ENCODE measurements around the gene CIART.

- TF ChIP-seq USF1 (IDR thresholded peaks at IDR 0.05; ENCODE audit: borderline replicate concordance, low read depth) (no peak), RCOR1 (IDR thresholded peaks at IDR 0.05; ENCODE audit: low read length) (no peak)
- TF ChIP-seq, protein P1, sequence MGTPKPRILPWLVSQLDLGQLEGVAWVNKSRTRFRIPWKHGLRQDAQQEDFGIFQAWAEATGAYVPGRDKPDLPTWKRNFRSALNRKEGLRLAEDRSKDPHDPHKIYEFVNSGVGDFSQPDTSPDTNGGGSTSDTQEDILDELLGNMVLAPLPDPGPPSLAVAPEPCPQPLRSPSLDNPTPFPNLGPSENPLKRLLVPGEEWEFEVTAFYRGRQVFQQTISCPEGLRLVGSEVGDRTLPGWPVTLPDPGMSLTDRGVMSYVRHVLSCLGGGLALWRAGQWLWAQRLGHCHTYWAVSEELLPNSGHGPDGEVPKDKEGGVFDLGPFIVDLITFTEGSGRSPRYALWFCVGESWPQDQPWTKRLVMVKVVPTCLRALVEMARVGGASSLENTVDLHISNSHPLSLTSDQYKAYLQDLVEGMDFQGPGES (IDR thresholded peaks at IDR 0.05; ENCODE audit: low read depth, low read length) = no peak
- TF ChIP-seq, protein P2, sequence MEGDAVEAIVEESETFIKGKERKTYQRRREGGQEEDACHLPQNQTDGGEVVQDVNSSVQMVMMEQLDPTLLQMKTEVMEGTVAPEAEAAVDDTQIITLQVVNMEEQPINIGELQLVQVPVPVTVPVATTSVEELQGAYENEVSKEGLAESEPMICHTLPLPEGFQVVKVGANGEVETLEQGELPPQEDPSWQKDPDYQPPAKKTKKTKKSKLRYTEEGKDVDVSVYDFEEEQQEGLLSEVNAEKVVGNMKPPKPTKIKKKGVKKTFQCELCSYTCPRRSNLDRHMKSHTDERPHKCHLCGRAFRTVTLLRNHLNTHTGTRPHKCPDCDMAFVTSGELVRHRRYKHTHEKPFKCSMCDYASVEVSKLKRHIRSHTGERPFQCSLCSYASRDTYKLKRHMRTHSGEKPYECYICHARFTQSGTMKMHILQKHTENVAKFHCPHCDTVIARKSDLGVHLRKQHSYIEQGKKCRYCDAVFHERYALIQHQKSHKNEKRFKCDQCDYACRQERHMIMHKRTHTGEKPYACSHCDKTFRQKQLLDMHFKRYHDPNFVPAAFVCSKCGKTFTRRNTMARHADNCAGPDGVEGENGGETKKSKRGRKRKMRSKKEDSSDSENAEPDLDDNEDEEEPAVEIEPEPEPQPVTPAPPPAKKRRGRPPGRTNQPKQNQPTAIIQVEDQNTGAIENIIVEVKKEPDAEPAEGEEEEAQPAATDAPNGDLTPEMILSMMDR (IDR thresholded peaks at IDR 0.05) = no peak
- TF ChIP-seq, protein P3, sequence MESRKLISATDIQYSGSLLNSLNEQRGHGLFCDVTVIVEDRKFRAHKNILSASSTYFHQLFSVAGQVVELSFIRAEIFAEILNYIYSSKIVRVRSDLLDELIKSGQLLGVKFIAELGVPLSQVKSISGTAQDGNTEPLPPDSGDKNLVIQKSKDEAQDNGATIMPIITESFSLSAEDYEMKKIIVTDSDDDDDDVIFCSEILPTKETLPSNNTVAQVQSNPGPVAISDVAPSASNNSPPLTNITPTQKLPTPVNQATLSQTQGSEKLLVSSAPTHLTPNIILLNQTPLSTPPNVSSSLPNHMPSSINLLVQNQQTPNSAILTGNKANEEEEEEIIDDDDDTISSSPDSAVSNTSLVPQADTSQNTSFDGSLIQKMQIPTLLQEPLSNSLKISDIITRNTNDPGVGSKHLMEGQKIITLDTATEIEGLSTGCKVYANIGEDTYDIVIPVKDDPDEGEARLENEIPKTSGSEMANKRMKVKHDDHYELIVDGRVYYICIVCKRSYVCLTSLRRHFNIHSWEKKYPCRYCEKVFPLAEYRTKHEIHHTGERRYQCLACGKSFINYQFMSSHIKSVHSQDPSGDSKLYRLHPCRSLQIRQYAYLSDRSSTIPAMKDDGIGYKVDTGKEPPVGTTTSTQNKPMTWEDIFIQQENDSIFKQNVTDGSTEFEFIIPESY (IDR thresholded peaks at IDR 0.05; ENCODE audit: borderline replicate concordance, low read depth) = no peak
These were observed 12.9 kb upstream of the CIART start for GRCh38 chr1:150269451-150269850.
